ENCODE results near the gene PIGR.

Gene PIGR

DNA sequence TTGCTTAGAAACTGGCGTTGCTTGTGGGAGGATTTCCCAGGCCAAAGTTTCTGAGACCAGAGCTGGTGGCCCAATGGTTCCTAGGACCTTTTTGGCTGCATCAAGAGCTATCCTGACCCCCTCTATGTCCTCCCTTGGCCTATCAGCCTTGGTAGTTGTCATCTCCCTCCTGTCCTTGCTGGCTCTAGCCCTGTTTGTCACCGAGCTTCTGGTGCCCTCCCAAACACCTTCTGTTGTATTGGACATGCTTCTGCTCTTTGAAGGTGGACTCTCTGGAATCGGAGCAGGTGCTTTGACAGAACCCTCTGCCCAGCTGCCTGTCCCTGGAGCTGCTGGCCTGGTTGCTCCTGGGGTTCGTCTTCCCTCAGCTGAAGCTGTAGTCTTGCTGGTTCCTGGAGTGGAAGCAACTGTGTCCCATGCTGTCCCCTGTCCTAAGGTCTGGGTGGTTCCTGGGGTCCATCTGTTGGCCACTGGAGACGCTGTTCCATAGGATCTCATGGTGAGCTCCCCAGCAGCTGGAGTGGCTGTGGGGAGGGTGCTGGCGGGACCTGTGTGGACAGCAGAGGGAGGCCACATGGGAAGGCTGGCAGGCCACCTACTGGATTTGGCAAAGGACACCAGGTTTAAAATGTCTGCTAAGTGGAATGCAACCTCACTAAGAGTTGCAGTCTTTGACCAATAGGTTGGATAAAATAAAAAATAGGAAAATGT, 14.6 kb upstream of the PIGR start:
- no peak for DNase-seq

- DNase-seq: no peak
Measured at GRCh38 chr1:206958144-206958543, 11.9 kb upstream of the PIGR start.

- no peak for DNase-seq
Measured at GRCh38 chr1:206957639-206958038, 11.4 kb upstream of the PIGR start.

DNA sequence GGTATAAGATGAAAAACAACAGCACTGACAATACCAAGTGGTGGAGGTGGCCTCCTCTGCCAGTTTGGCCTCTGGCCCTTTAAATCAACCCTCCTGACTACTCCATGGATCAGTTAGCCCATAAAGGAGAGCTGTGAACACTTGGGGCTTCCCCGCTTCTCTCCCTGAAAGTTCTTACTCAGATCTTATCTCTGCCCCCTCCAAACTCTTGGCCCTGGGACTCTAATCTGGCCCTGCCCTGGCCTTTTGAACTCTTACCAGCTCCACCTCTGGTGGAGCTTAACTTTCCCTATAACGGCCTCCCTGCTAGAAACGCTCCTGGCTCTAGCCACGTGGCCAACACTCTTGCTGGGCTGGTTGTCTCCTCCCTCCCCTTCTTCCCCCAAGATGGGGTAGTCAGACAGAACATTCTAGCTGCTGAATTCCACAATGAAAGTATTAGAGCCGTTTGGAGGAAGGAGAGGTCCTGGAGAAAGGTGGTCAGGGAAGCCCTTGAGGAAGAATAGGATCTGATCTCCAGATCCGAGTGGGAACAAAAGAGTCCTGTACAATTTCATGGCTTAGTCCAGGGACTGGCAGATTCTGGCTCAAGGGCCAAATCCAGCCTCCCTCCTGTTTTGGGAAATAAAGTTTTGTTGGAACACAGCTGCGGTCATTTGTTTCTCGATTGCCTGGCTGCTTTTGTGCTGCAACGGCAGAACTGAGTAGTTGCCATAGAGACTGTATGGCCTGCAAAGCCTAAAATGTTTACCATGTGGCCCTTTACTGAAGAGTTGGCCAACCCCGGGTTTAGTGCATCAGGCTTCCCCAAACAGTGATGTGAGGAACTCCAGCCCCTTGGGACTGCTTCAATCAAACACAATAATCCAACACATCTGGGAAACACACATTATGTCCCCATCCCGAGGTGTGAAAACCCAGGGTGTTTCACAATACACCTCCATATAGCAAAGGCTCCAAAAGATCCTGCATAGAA, 9.5 kb upstream of the PIGR start:
- no peak for DNase-seq

- DNase-seq: no peak
Measured at GRCh38 chr1:206954459-206955342, 8.4 kb upstream of the PIGR start.

GRCh38 chr1:206953626-206954025, 7.4 kb upstream of the PIGR start:
- no peak for DNase-seq

DNA sequence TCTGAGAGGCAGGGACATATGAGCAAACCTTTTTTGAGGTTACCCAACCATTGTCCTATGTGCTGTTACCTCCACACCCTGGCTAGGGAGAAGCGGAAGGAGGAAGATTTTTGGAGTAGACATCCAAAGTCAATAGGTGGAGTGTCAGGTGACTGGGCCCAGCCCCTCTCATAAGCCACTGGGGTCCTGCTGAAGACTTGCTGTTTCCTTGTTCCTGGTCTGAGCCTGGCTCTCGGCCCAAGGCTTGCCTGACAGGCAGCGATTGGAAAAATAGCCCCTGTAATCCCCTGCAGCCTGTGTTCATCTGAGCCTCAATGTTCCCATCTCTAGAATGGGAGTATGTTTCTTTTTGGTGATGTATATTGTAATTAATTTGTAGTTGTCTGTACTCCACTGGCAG, 6.9 kb upstream of the PIGR start:
- no peak for DNase-seq

DNA sequence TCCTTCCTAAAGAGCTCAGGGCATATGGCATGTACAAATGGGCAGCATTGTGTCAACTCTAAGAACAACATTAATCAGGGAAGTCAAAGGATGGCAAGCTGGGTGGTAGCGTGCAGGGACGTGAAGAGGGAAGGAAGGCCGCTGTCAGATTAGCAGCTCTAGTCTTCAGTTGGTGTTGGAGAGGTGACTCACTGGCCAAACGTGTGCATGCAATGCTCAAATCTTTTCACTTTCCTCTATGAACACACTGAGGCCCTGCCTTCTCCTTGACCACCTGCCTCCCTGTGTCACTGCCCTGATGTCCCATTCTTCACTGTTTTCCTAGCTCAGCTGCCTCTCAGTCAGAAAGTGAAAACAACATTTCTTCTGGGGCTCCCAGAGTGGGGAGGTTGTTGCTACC, 5.9 kb upstream of the PIGR start:
- DNase-seq: no peak

DNA sequence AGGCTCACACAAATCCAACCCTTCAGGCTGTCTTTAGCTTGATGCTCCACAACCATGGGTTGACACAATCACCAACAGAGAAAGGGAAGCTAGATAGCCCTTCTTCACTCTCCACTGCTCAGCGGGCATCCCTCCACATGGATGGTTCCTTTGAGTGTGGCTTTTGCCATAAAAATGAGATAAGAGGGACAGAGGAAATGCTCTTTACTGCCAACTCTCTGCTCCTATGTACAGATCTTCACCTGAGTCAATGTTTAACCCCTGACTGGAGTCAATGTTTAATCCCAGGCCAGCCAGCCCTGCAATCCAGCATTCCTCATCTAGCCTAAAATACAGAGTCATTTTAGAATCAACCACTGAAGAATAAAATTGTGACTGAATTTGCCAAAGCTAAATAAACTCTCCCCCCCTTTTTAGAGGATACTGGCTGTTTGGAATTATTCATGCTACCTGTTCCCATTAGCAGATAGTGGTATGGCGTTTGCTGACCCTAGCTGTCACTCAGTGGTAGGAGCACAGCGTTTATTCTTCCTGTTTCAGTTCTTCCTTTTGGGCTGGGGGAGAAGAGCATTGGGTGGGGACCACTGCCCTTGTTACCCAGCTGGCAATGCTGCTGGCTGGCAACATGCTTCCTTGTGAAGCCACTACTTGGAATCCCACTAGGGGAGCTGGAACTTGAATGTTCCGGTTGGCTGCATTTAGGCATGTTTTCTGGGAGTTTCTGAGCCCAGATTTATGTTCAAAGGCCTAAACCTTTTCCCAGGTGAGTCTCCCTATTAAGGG, 5.2 kb upstream of the PIGR start:
- no peak for DNase-seq

- DNase-seq: no peak
Measured at GRCh38 chr1:206949641-206950040, 3.4 kb upstream of the PIGR start.

DNA sequence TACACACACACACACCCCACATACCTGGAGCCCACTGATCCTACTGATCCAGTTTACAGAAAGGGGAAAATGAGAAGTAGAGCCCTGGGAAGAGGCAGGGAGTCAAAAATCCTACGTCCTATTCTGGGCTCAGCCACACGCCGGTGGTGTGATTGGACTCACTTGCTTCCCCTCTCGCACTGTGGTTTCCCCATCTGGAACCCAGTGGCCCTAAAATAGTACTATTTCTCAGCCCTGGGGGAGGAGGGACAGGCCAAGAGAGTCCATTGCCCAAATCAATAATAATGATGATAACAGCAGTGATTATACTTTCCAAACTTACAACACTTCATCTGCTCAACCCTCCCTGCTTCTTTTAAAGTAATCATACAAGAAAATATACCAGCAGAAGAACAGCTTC, 2.9 kb upstream of the PIGR start:
- no peak for DNase-seq

DNA sequence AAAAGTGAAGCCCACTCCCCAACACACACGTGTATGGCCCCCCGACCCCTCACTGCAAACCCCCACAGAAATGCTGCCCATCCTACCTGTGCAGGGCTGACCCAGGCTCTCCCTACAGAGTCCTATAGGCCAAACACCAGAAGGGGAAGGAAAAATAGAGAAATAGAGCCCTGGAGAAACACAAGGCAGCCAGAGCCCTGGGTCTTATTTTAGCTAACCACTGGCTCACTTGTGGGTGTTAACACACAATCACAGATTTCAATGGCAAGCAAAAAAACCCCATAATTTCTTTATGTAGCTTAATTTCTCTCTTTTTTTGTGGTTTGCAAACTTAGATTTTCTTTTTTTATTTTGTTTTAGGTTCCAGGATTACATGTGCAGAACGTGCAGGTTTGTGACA, 989 bp upstream of the PIGR start:
- no peak for DNase-seq

- no peak for DNase-seq
Measured at GRCh38 chr1:206945779-206946178, 487 bp downstream of the PIGR start.

GRCh38 chr1:206944703-206945102, 1.6 kb downstream of the PIGR start:
- DNase-seq: no peak

- DNase-seq: no peak
Measured at GRCh38 chr1:206941766-206942418, 4.4 kb downstream of the PIGR start.

- DNase-seq: no peak
Measured at GRCh38 chr1:206940588-206940936, 5.7 kb downstream of the PIGR start.

DNA sequence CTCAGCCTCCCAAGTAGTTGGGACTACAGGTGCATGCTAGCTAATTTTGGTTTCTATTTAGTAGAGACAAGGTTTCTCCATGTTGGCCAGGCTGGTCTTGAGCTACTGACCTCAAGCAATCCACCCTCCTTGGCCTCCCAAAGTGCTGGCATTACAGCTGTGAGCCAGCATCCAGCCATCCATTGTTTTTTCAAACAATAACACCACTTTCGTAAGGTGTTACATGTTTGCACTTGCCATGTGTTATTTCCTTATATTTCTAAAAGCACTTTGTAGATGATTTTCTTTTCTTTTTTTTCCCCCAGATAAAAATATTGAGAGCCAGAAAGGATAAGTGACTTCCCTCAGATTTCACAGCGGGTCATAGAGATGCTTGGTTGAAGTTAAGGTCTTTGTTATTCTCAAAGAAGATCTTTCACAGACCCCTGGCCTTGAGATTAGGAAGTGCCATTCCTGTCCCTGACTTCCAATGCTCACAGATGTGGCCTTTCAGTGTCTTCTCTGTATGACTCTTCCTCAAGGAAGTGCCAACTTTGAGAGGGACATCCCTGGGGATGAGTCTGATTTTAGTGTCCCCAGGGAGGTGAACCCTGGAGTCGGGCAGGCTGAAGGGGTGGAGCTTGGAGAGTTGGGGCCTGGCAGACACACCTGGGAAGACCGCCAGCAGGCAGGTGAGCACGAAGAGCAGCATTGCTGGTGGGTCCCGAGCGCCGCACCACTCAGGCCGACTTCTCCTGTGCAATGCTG, 6.3 kb downstream of the PIGR start:
- DNase-seq: no peak

DNA sequence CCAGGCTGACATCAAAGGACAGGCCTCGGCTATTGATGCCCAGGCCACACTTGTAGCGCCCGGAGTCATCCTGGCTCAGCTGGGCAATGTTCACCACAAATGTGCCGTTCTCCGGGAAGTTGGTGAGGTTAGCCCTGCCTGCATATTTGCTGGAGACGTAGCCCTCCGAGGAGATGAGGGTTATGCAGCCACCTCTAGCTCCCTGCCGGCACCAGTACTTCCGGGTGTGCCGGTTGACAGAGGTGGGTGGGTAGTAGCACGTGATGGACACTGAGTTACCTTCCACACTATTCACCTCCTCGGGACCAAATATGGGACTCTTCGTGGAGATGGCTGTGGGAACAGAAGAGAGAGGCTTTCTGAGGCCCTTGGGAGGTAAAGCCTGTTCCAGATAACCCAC, 7.1 kb downstream of the PIGR start:
- no peak for DNase-seq

- DNase-seq: no peak
Measured at GRCh38 chr1:206937425-206937824, 8.8 kb downstream of the PIGR start.

DNA sequence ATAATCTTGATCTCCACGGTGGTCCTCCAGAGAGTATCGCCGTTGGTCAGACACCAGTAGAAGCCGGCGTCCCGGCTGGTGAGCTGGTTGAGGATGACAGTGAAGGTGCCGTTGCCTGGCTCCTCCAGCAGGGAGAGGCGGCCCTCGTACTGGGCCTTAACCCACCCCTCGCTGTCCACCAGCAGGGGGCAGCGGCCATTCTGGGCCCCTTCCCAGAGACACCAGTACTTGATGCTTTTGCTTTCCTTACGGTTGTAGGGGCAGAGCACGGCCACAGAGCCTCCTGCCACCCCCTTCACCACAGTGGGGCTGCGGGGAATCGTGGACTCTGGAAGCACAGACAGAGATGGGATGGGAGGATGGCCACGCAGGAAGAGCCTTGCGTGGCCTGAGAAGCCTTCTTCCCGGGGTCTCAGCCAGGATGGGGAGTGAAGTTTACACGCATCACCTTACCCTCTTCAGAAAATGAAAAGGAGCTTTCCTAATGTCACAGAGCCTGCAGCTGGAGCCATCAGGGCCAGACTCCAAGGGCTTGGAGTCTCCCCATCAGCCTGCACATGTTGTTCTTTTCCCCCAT, 10.7 kb downstream of the PIGR start:
- no peak for DNase-seq

Data from NCI-H1105 treated with DMSO at 0.1 percent for 48 hours (cell line).